Ovary (tissue), 9 donors: Measurements from ENCODE around the gene SYNGR4. TPM values are rescaled to one million over a fixed set of nuclear protein-coding genes. Genes with fewer than 3 reads are reported as not detected.

Source experiments
- DNase-seq, 5 donors: peaks; one replicate each; pipeline ENCODE4 v3.0.0-alpha.2; 2019 to 2020
- H3K27ac ChIP-seq, 2 donors: fragments of 200-600 bp; one replicate each; pipeline versions ENCODE4 v1.5.1 to v1.8.0; 2019 to 2022
- H3K27me3 ChIP-seq: fragments of 200-600 bp; one replicate; pipeline ENCODE4 v1.8.0; 2022
- H3K36me3 ChIP-seq: fragments of 200-600 bp; sonication (generic); one replicate; pipeline ENCODE4 v1.5.1; 2019
- H3K4me1 ChIP-seq: one replicate; pipeline ENCODE4 v1.8.1; 2013; ENCODE audit warnings: mild to moderate bottlenecking, moderate library complexity; ENCODE audit not compliant: insufficient read depth
- H3K4me3 ChIP-seq: fragments of 200-600 bp; sonication (generic); one replicate; pipeline ENCODE4 v1.5.1; 2017
- H3K9me3 ChIP-seq, 2 donors: fragments of 200-600 bp in 1 of 2; sonication (generic) in 1 of 2; one replicate each; pipeline versions ENCODE4 v1.5.1 to v1.8.1; 2013 to 2019; ENCODE audit warnings: mild to moderate bottlenecking in 1 of 2, moderate library complexity in 1 of 2
- CTCF ChIP-seq, 3 donors: fragments of 450-650 bp in 2 of 3; fragments of 200-600 bp in 1 of 3; IDR thresholded peaks; one replicate each; pipeline versions ENCODE4 v1.5.1 to v1.8.0; 2016 to 2022; ENCODE audit warnings: antibody characterized with exemption in 3 of 3, mild to moderate bottlenecking in 1 of 3
- EP300 ChIP-seq: sonication (generic); formaldehyde crosslinking; IDR thresholded peaks from one replicate; pipeline ENCODE4 v1.6.1; 2017; ENCODE audit warnings: antibody characterized with exemption
- POLR2A ChIP-seq: fragments of 450-650 bp; IDR thresholded peaks from one replicate; pipeline ENCODE4 v1.6.1; 2017; ENCODE audit warnings: antibody characterized with exemption, mild to moderate bottlenecking, moderate library complexity
- WGBS, 3 donors: extraction: QIAGEN DNeasy Blood & Tissue Kit in 1 of 3; methylation state at CpG; one replicate each; pipeline versions ENCODE4 v1.1.5 to v1.1.7; 2013 to 2017; 5-methylcytosine and 5-hydroxymethylcytosine counted together
- intact Hi-C, 4 donors: fragments of 100-400 bp; cut with DNase I; formaldehyde crosslinking; loops; one replicate each; pipeline versions ENCODE4 v1.11.0 to v1.15.1; 2022 to 2023
- polyA plus RNA-seq, 2 donors: library from polyadenylated mRNA; stranded (reverse); fragments of 200-250 nt in 1 of 2; fragments of 350-450 nt in 1 of 2; fragmentation: Illumina TruSeq in 1 of 2; extraction: RNeasy Lipid Tissue Mini Kit (QIAGEN cat#74804) in 1 of 2; gene quantifications; one replicate each; pipeline ENCODE4 v1.2.3, GENCODE V29; 2013 to 2014
- total RNA-seq, 7 donors: library from RNA; depleted of rRNA in 2 of 7; stranded (reverse); fragments of >200 nt in 2 of 7; fragmentation: NEBNext Ultra II Directional in 3 of 7; extraction: Animal tissue kit (Norgen Biotek cat#: 25700) in 3 of 7; gene quantifications; one replicate each; pipeline versions ENCODE4 v1.1.0 to v1.2.4, GENCODE V29; 2016 to 2023
- donor health status: DM: no; HTN: no; CAD: no; lungs with moderate emphysema.
- donor health status: DM: no; HTN: no; CAD: no.
- donor health status: Bipolar disorder and iron deficiency.
- donor health status: DM: yes; HTN: yes; CAD: no.
- donor health status: DM: no; HTN: no; CAD: no.
- donor health status: DM: yes; HTN: yes; CAD: no.

SYNGR4 gene
- total and polyA plus RNA-seq, 9 donors, result not detected

GRCh38 chr19:48332662-48333466 is 31.3 kb upstream of the SYNGR4 start:
- Histone ChIP-seq H3K27me3 (no peaks in the 10 kb centered on the region), H3K27ac (peak overlapping the region; percentile 79 to 81), H3K4me1 (peaks cover 8% of the 10 kb centered on the region), H3K4me3 (peak overlapping the region; percentile 33), H3K36me3 (no peaks in the 10 kb centered on the region), H3K9me3 (no peaks in the 10 kb centered on the region)
- TF ChIP-seq POLR2A (no peak), EP300 (no peak), CTCF (IDR thresholded peaks at IDR 0.05) (no peak)
- peak; percentile 93 to 98 (median 95) for DNase-seq
- intact Hi-C loops, result no loop called here
- 2% methylated on average over 25 of the region's 25 CpGs for WGBS, 3 donors

- H3K36me3 ChIP-seq, result no peaks in the 10 kb centered on the region
- peak overlapping the region; percentile 79 to 81 for H3K27ac ChIP-seq
- intact Hi-C loops, result no loop called here
- H3K4me3 ChIP-seq, result peak overlapping the region; percentile 33
- H3K27me3 ChIP-seq, result no peaks in the 10 kb centered on the region
- peak; percentile 86 to 95 (median 87) for DNase-seq
- peak; percentile 36 for TF ChIP-seq POLR2A
- TF ChIP-seq CTCF (IDR thresholded peaks at IDR 0.05), result peak; percentile 76 to 80 (median 80)
- TF ChIP-seq EP300, result no peak
- no peaks in the 10 kb centered on the region for H3K9me3 ChIP-seq
- peaks cover 8% of the 10 kb centered on the region for H3K4me1 ChIP-seq
- WGBS, 3 donors, result 8 to 11% (median 9%) methylated on average over 31 to 54 of the region's 54 CpGs
These were observed 30.4 kb upstream of the SYNGR4 start for GRCh38 chr19:48333467-48334384.

GRCh38 chr19:48338253-48338755 is 25.9 kb upstream of the SYNGR4 start:
- Histone ChIP-seq H3K36me3 (no peaks in the 10 kb centered on the region), H3K27ac (no peak overlapping the region), H3K4me3 (no peak overlapping the region), H3K4me1 (peaks cover 2% of the 10 kb centered on the region), H3K27me3 (no peaks in the 10 kb centered on the region), H3K9me3 (no peaks in the 10 kb centered on the region)
- DNase-seq, result no peak
- TF ChIP-seq CTCF (IDR thresholded peaks at IDR 0.05) (no peak), EP300 (no peak), POLR2A (no peak)
- intact Hi-C loops, result no loop called here
- WGBS, 3 donors, result 92 to 96% (median 94%) methylated on average over 13 to 14 of the region's 14 CpGs

- Histone ChIP-seq H3K27me3 (no peaks in the 10 kb centered on the region), H3K36me3 (no peaks in the 10 kb centered on the region), H3K27ac (no peak overlapping the region), H3K4me3 (no peak overlapping the region), H3K4me1 (no peaks in the 10 kb centered on the region), H3K9me3 (no peaks in the 10 kb centered on the region)
- DNase-seq, result no peak
- WGBS, 3 donors, result 90 to 92% (median 91%) methylated on average over 14 of the region's 14 CpGs
- TF ChIP-seq POLR2A (no peak), CTCF (IDR thresholded peaks at IDR 0.05) (no peak), EP300 (no peak)
- intact Hi-C loops, result no loop called here
These were observed 25.2 kb upstream of the SYNGR4 start for GRCh38 chr19:48338802-48339503.
